Measurements from ENCODE around the gene DUSP9.
"Not testable (repeated sequence)": the region's sequence is repeated elsewhere in the genome, so short reads cannot be mapped to it uniquely, and the experiment has no call there.

Gene DUSP9

GRCh38 chrX:153689654-153690465, 42.9 kb downstream of the DUSP9 start:
- no peak for DNase-seq (ENCODE audit: low read depth in 2 of 3, low spot score in 2 of 3)

DNA sequence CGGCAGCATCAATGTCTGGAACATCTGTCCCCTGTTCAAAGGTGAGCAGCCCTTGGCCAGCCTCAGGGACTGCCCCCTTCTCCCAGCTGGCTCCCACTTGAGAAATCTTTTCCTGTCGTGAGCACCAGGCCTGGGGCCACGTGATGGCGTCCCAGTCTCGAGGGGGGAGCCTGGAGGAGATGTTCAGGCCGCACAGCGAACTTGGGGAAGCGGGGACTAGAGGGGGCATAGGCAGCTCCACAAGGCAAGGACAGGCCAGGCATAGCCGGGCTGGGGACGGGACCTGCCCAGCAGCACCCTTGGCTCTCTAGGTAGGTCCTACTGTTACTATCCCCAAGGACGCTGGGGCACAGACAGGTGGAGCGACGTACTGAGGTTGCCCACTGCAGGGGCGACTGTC, 43.5 kb downstream of the DUSP9 start:
- DNase-seq (ENCODE audit: low read depth in 2 of 3, low spot score in 2 of 3), result no peak

GRCh38 chrX:153691032-153691827, 44.2 kb downstream of the DUSP9 start:
- DNase-seq (ENCODE audit: low read depth in 2 of 3, low spot score in 2 of 3), result not testable (repeated sequence)

DNA sequence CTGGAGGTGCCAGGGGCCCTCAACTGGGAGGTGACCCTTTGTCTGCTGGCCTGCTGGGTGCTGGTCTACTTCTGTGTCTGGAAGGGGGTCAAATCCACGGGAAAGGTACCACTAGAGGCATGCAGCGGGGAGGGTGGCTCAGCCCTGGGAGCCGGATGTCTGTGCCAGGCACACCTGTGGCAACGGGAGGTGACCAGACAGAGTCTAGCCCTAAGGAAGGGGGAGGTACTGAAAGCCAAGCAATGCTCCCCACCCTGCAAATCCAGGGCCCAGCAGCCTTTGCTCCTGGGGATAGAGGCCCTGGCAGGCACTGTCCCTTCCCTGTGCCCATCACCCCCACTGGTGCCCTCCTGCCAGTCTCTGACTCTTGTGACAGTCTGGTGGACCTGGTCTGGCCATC, 45.0 kb downstream of the DUSP9 start:
- DNase-seq (ENCODE audit: low read depth in 2 of 3, low spot score in 2 of 3), result no peak

DNA sequence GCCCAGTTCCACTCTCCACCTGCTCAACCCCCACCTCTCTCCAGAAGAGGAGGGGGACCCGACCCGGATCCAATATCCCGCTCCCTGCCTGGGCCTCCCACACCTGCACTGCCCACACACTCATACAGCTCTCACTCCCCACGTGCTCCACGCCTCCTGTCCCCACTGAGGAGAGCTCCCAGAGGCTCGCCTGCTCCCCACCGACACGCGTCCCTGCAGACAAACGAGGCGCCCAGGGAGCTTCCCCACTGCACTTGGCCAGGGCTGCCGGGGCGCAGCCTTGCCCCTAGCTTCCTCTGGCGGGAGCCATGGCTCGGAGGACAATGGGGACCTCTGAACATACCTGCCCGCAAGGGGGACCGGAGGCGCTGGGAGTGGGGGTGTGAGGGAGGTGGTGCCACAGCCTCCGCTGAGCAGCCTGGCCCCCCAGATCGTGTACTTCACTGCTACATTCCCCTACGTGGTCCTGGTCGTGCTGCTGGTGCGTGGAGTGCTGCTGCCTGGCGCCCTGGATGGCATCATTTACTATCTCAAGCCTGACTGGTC, 45.7 kb downstream of the DUSP9 start:
- no peak for DNase-seq (ENCODE audit: low read depth in 2 of 3, low spot score in 2 of 3)

DNA sequence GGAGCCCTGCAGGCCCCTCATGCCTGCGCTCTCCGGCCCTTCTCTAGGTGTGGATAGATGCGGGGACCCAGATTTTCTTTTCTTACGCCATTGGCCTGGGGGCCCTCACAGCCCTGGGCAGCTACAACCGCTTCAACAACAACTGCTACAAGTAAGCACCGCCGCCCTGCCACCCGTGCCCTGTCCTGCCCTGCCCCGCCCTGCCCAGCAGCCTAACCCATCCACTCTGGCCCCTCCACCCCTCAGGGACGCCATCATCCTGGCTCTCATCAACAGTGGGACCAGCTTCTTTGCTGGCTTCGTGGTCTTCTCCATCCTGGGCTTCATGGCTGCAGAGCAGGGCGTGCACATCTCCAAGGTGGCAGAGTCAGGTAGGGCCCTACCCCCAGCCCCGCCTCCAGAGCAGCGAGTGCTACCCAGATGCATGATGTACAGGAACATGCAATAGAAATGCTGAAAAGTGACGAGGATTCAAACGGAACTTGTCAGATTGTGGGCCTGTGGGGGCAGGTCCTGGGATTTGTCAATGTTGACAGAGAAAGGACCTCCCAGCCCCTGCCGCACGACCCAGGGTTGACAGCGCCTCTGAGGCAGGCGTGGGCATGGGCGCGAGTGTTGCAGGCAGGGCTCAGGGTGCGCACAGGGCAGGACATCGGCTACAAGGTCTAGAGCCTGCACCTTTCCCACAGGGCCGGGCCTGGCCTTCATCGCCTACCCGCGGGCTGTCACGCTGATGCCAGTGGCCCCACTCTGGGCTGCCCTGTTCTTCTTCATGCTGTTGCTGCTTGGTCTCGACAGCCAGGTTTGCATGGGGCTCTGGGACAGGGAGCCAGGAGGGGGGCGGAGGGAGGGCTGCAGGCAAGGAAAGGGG, 46.4 kb downstream of the DUSP9 start:
- no peak for DNase-seq (ENCODE audit: low read depth in 2 of 3, low spot score in 2 of 3)

GRCh38 chrX:153694256-153694655, 47.3 kb downstream of the DUSP9 start:
- DNase-seq (ENCODE audit: low read depth in 2 of 3, low spot score in 2 of 3), result not testable (repeated sequence)

- no peak for DNase-seq (ENCODE audit: low read depth in 2 of 3, low spot score in 2 of 3)
These were observed 47.8 kb downstream of the DUSP9 start for GRCh38 chrX:153694687-153695270.

DNA sequence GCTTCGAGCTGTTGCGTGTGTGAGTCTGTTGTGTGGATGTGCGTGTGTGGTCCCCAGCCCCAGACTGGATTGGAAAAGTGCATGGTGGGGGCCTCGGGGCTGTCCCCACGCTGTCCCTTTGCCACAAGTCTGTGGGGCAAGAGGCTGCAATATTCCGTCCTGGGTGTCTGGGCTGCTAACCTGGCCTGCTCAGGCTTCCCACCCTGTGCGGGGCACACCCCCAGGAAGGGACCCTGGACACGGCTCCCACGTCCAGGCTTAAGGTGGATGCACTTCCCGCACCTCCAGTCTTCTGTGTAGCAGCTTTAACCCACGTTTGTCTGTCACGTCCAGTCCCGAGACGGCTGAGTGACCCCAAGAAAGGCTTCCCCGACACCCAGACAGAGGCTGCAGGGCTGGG, 49.1 kb downstream of the DUSP9 start:
- DNase-seq (ENCODE audit: low read depth in 2 of 3, low spot score in 2 of 3), result no peak

- not testable (repeated sequence) for DNase-seq (ENCODE audit: low read depth in 2 of 3, low spot score in 2 of 3)
These were observed 49.5 kb downstream of the DUSP9 start for GRCh38 chrX:153696538-153696937.

- not testable (repeated sequence) for DNase-seq (ENCODE audit: low read depth in 2 of 3, low spot score in 2 of 3)
These were observed 50.2 kb downstream of the DUSP9 start for GRCh38 chrX:153696986-153697722.

GRCh38 chrX:153697924-153698865, 51.2 kb downstream of the DUSP9 start:
- DNase-seq (ENCODE audit: low read depth in 2 of 3, low spot score in 2 of 3), result no peak

GRCh38 chrX:153699210-153699783, 52.3 kb downstream of the DUSP9 start:
- DNase-seq (ENCODE audit: low read depth in 2 of 3, low spot score in 2 of 3), result not testable (repeated sequence)

GRCh38 chrX:153699784-153700371, 52.9 kb downstream of the DUSP9 start:
- not testable (repeated sequence) for DNase-seq (ENCODE audit: low read depth in 2 of 3, low spot score in 2 of 3)

- DNase-seq (ENCODE audit: low read depth in 2 of 3, low spot score in 2 of 3), result no peak
These were observed 53.5 kb downstream of the DUSP9 start for GRCh38 chrX:153700376-153700945.

All from activated CD8-positive, alpha-beta memory T cell treated with anti-CD3 and anti-CD28 coated beads for 48 hours (primary cell).